Coronary artery (tissue), 2 donors: Measurements from ENCODE around the gene NPY5R.

Experiments
- DNase-seq: peaks from one replicate; pipeline ENCODE4 v3.0.0-alpha.2; 2017; ENCODE audit warnings: low spot score
- H3K27ac ChIP-seq, 2 donors: fragments of 200-600 bp; sonication (generic); one replicate each; pipeline ENCODE4 v1.5.1; 2016 to 2019
- H3K4me3 ChIP-seq: fragments of 200-600 bp; sonication (generic); 2 replicates; pipeline ENCODE4 v1.5.1; 2016; ENCODE audit warnings: mild to moderate bottlenecking, moderate library complexity
- CTCF ChIP-seq: fragments of 200-600 bp; sonication (generic); IDR thresholded peaks from one replicate; pipeline ENCODE4 v1.5.1; 2019; ENCODE audit warnings: antibody characterized with exemption

Gene NPY5R

GRCh38 chr4:163398238-163398637, 54.5 kb downstream of the NPY5R start:
- Histone ChIP-seq H3K27ac (no peak overlapping the region), H3K4me3 (no peak overlapping the region)
- DNase-seq: no peak
- TF ChIP-seq CTCF: no peak

DNA sequence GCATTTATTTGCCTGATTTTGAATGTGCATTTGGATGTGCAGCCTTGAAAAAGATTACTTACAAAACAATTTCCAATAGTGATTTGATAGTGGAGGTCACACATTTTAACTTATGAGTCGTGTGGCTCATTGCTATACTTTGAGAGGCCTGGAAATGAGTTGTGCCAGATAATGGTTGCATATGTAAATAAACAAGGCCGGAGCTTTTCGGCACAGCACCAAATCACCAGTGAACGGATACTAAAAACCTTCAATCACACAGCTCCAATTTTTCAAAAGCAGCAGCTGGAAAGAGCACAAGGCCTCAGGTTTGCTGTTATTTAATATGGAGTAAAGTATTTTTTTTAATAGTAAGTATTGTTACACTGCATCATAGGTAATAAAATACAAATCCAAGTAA, 57.2 kb downstream of the NPY5R start:
- Histone ChIP-seq H3K27ac (no peak overlapping the region), H3K4me3 (no peak overlapping the region)
- DNase-seq: no peak
- TF ChIP-seq CTCF: no peak
